Mucosa of stomach (tissue), 1 donor: ENCODE measurements around the gene R3HDM1.
A peak's percentile ranks its signal among the peaks of the same experiment; 100 is the strongest.
"Not testable (repeated sequence)": the region's sequence is repeated elsewhere in the genome, so short reads cannot be mapped to it uniquely, and the experiment has no call there.

ENCODE experiments used
- H3K27me3 ChIP-seq: one replicate; pipeline ENCODE4 v1.7.0; 2013; ENCODE audit warnings: mild to moderate bottlenecking, low read length; ENCODE audit not compliant: control insufficient read depth, insufficient read depth
- H3K36me3 ChIP-seq: one replicate; pipeline ENCODE4 v1.7.0; 2013; ENCODE audit warnings: low read length; ENCODE audit not compliant: control insufficient read depth, insufficient read depth
- H3K4me1 ChIP-seq: one replicate; pipeline ENCODE4 v1.7.0; 2013; ENCODE audit warnings: mild to moderate bottlenecking, low read length; ENCODE audit not compliant: control insufficient read depth, insufficient read depth
- H3K4me3 ChIP-seq: one replicate; pipeline ENCODE4 v1.7.0; 2013; ENCODE audit warnings: low read length
- H3K9ac ChIP-seq: one replicate; pipeline ENCODE4 v1.7.0; 2013; ENCODE audit warnings: mild to moderate bottlenecking, low read length, moderate library complexity
- H3K9me3 ChIP-seq: one replicate; pipeline ENCODE4 v1.7.0; 2013; ENCODE audit warnings: mild to moderate bottlenecking, low read length, moderate library complexity; ENCODE audit not compliant: control insufficient read depth
- donor health status: Pancreatic carcinoma.

Gene R3HDM1

GRCh38 chr2:135531231-135532197, at the start of gene R3HDM1:
R3HDM1 (plus strand) TSS chr2:135531484; CDS start chr2:135604846, 73,362 bp downstream.
- H3K4me3 ChIP-seq = peak within 1 kb of the TSS; percentile 86
- H3K9me3 ChIP-seq = no peaks in the 10 kb centered on the region
- H3K27me3 ChIP-seq = no peaks in the 10 kb centered on the region
- peak within 1 kb of the TSS; percentile 78 for H3K9ac ChIP-seq
- H3K36me3 ChIP-seq = no peaks in the 10 kb centered on the region
- peaks cover 6% of the 10 kb centered on the region for H3K4me1 ChIP-seq

- H3K9me3 ChIP-seq = no peaks in the 10 kb centered on the region
- H3K36me3 ChIP-seq = no peaks in the 10 kb centered on the region
- H3K4me3 ChIP-seq = no peak overlapping the region
- H3K9ac ChIP-seq = no peak overlapping the region
- H3K27me3 ChIP-seq = no peaks in the 10 kb centered on the region
- no peaks in the 10 kb centered on the region for H3K4me1 ChIP-seq
Measured at GRCh38 chr2:135485441-135485840, 45.8 kb upstream of the R3HDM1 start.

GRCh38 chr2:135490376-135490775, 40.9 kb upstream of the R3HDM1 start:
- Histone ChIP-seq H3K9me3 (no peaks in the 10 kb centered on the region), H3K27me3 (no peaks in the 10 kb centered on the region), H3K36me3 (no peaks in the 10 kb centered on the region), H3K4me3 (no peak overlapping the region), H3K9ac (no peak overlapping the region), H3K4me1 (no peaks in the 10 kb centered on the region)

- Histone ChIP-seq H3K27me3 (no peaks in the 10 kb centered on the region), H3K36me3 (no peaks in the 10 kb centered on the region), H3K4me3 (no peak overlapping the region), H3K9me3 (no peaks in the 10 kb centered on the region), H3K9ac (no peak overlapping the region), H3K4me1 (no peaks in the 10 kb centered on the region)
Measured at GRCh38 chr2:135494503-135494902, 36.8 kb upstream of the R3HDM1 start.

GRCh38 chr2:135494917-135495316, 36.4 kb upstream of the R3HDM1 start:
- no peaks in the 10 kb centered on the region for H3K9me3 ChIP-seq
- H3K4me3 ChIP-seq = no peak overlapping the region
- no peaks in the 10 kb centered on the region for H3K4me1 ChIP-seq
- no peak overlapping the region for H3K9ac ChIP-seq
- H3K36me3 ChIP-seq = no peaks in the 10 kb centered on the region
- H3K27me3 ChIP-seq = no peaks in the 10 kb centered on the region

- not testable (repeated sequence) for H3K4me1 ChIP-seq, H3K9me3 ChIP-seq, H3K36me3 ChIP-seq, H3K4me3 ChIP-seq, H3K9ac ChIP-seq, H3K27me3 ChIP-seq
Measured at GRCh38 chr2:135498588-135498987, 32.7 kb upstream of the R3HDM1 start.

- Histone ChIP-seq H3K9me3 (no peaks in the 10 kb centered on the region), H3K4me1 (no peaks in the 10 kb centered on the region), H3K9ac (no peak overlapping the region), H3K36me3 (no peaks in the 10 kb centered on the region), H3K27me3 (no peaks in the 10 kb centered on the region), H3K4me3 (no peak overlapping the region)
Measured at GRCh38 chr2:135504811-135505210, 26.5 kb upstream of the R3HDM1 start.

- H3K4me1 ChIP-seq = no peaks in the 10 kb centered on the region
- no peaks in the 10 kb centered on the region for H3K27me3 ChIP-seq
- H3K4me3 ChIP-seq = no peak overlapping the region
- no peak overlapping the region for H3K9ac ChIP-seq
- no peaks in the 10 kb centered on the region for H3K9me3 ChIP-seq
- H3K36me3 ChIP-seq = no peaks in the 10 kb centered on the region
Measured at GRCh38 chr2:135510577-135510976, 20.7 kb upstream of the R3HDM1 start.

GRCh38 chr2:135512099-135512498, 19.2 kb upstream of the R3HDM1 start:
- Histone ChIP-seq H3K9ac (no peak overlapping the region), H3K4me3 (no peak overlapping the region), H3K27me3 (no peaks in the 10 kb centered on the region), H3K4me1 (no peaks in the 10 kb centered on the region), H3K9me3 (no peaks in the 10 kb centered on the region), H3K36me3 (no peaks in the 10 kb centered on the region)

- Histone ChIP-seq H3K9me3 (no peaks in the 10 kb centered on the region), H3K27me3 (no peaks in the 10 kb centered on the region), H3K4me1 (no peaks in the 10 kb centered on the region), H3K9ac (no peak overlapping the region), H3K4me3 (no peak overlapping the region), H3K36me3 (no peaks in the 10 kb centered on the region)
Measured at GRCh38 chr2:135525786-135526185, 5.5 kb upstream of the R3HDM1 start.

GRCh38 chr2:135528006-135528405, 3.3 kb upstream of the R3HDM1 start:
- Histone ChIP-seq H3K4me1 (peaks cover 5% of the 10 kb centered on the region), H3K9me3 (no peaks in the 10 kb centered on the region), H3K4me3 (no peak overlapping the region), H3K9ac (no peak overlapping the region), H3K36me3 (no peaks in the 10 kb centered on the region), H3K27me3 (no peaks in the 10 kb centered on the region)

- Histone ChIP-seq H3K27me3 (no peaks in the 10 kb centered on the region), H3K4me3 (peak within 1 kb of the TSS; percentile 86), H3K4me1 (peaks cover 6% of the 10 kb centered on the region), H3K36me3 (no peaks in the 10 kb centered on the region), H3K9ac (peak within 1 kb of the TSS; percentile 78), H3K9me3 (no peaks in the 10 kb centered on the region)
Measured at GRCh38 chr2:135530313-135531230, 712 bp upstream of the R3HDM1 start, which contains the start of gene ZRANB3. ZRANB3 (minus strand) TSS chr2:135531218.
